SK-N-SH treated with all-trans-retinoic acid at 6 μM for 48 hours (cell line): Measurements from ENCODE around the gene IZUMO2.

Experiments used
- ATAC-seq: fragments of 200-7000 bp; cut with Tn5 transposase; 3 replicates; pipeline ENCODE4 v1.9.1; 2020; ENCODE audit warnings: mild to moderate bottlenecking, moderate library complexity
- ARNTL ChIP-seq: fragments of 450-650 bp; formaldehyde crosslinking; IDR thresholded peaks from 2 replicates; pipeline ENCODE4 v1.5.0; 2020; ENCODE audit warnings: low read depth, mild to moderate bottlenecking, moderate library complexity, borderline replicate concordance
- BACH2 ChIP-seq: fragments of 250-450 bp; sonication (Bioruptor Pico); IDR thresholded peaks from 2 replicates; pipeline ENCODE4 v1.9.0; 2021; ENCODE audit warnings: mild to moderate bottlenecking, borderline replicate concordance
- CSDC2 ChIP-seq: fragments of 250-450 bp; sonication (Bioruptor Pico); IDR thresholded peaks from 2 replicates; pipeline ENCODE4 v1.5.0; 2020; ENCODE audit warnings: mild to moderate bottlenecking, moderate library complexity
- ESRRG ChIP-seq: fragments of 250-450 bp; sonication (Bioruptor Pico); IDR thresholded peaks from 2 replicates; pipeline ENCODE4 v1.6.1; 2021; ENCODE audit warnings: mild to moderate bottlenecking
- ISL1 ChIP-seq: fragments of 250-450 bp; sonication (Bioruptor Pico); IDR thresholded peaks from 2 replicates; pipeline ENCODE4 v2.1.2; 2022; ENCODE audit warnings: mild to moderate bottlenecking, moderate library complexity
- OSR1 ChIP-seq: fragments of 250-450 bp; sonication (Bioruptor Pico); IDR thresholded peaks from 2 replicates; pipeline ENCODE4 v1.8.0; 2022; ENCODE audit warnings: moderate library complexity, mild to moderate bottlenecking, inconsistent platforms
- PPARA ChIP-seq: fragments of 250-450 bp; sonication (Bioruptor Pico); IDR thresholded peaks from 2 replicates; pipeline ENCODE4 v1.5.0; 2020; ENCODE audit warnings: mild to moderate bottlenecking, borderline replicate concordance
- RARB ChIP-seq: fragments of 250-450 bp; sonication (Bioruptor Pico); IDR thresholded peaks from 2 replicates; pipeline ENCODE4 v1.8.0; 2021; ENCODE audit warnings: mild to moderate bottlenecking, moderate library complexity
- SNAI2 ChIP-seq: fragments of 250-450 bp; sonication (Bioruptor Pico); IDR thresholded peaks from 2 replicates; pipeline ENCODE4 v1.5.0; 2020; ENCODE audit warnings: mild to moderate bottlenecking, moderate library complexity
- TCF4 ChIP-seq: fragments of 250-450 bp; sonication (Bioruptor Pico); IDR thresholded peaks from 2 replicates; pipeline ENCODE4 v1.8.0; 2021; ENCODE audit warnings: mild to moderate bottlenecking, moderate library complexity, borderline replicate concordance
- TOX ChIP-seq: fragments of 250-450 bp; sonication (Bioruptor Pico); IDR thresholded peaks from 2 replicates; pipeline ENCODE4 v1.8.0; 2021; ENCODE audit warnings: mild to moderate bottlenecking, moderate library complexity, borderline replicate concordance
- ZC3H10 ChIP-seq: fragments of 250-450 bp; sonication (Bioruptor Pico); IDR thresholded peaks from 2 replicates; pipeline ENCODE4 v1.5.1; 2021; ENCODE audit warnings: mild to moderate bottlenecking, moderate library complexity
- ZFP3 ChIP-seq: fragments of 250-450 bp; sonication (Bioruptor Pico); IDR thresholded peaks from 2 replicates; pipeline ENCODE4 v1.5.0; 2020; ENCODE audit warnings: mild to moderate bottlenecking, moderate library complexity
- ZFP30 ChIP-seq: fragments of 450-650 bp; formaldehyde crosslinking; IDR thresholded peaks from 2 replicates; pipeline ENCODE4 v1.5.0; 2022; ENCODE audit warnings: mild to moderate bottlenecking, moderate library complexity
- ZNF565 ChIP-seq: fragments of 450-650 bp; formaldehyde crosslinking; conservative IDR thresholded peaks from 2 replicates; pipeline ENCODE4 v1.5.0; 2020; ENCODE audit warnings: low read depth, mild to moderate bottlenecking, moderate library complexity
- ZNF70 ChIP-seq: fragments of 450-650 bp; formaldehyde crosslinking; IDR thresholded peaks from 2 replicates; pipeline ENCODE4 v1.5.0; 2020; ENCODE audit warnings: mild to moderate bottlenecking, moderate library complexity
- ZNF8 ChIP-seq: fragments of 450-650 bp; formaldehyde crosslinking; IDR thresholded peaks from 2 replicates; pipeline ENCODE4 v1.5.0; 2020; ENCODE audit warnings: mild to moderate bottlenecking, moderate library complexity
- TF ChIP-seq, protein P1 (sequence below): fragments of 250-450 bp; sonication (Bioruptor Pico); IDR thresholded peaks from 2 replicates; pipeline ENCODE4 v1.5.1; 2020; ENCODE audit warnings: low read depth, mild to moderate bottlenecking, moderate library complexity
- TF ChIP-seq, protein P2 (sequence below): fragments of 250-450 bp; sonication (Bioruptor Pico); IDR thresholded peaks from 2 replicates; pipeline ENCODE4 v1.8.0; 2021; ENCODE audit warnings: low read depth, mild to moderate bottlenecking, moderate library complexity, borderline replicate concordance
- TF ChIP-seq, protein P3 (sequence below): fragments of 250-450 bp; sonication (Bioruptor Pico); IDR thresholded peaks from 2 replicates; pipeline ENCODE4 v1.5.1; 2021; ENCODE audit warnings: mild to moderate bottlenecking, moderate library complexity
- TF ChIP-seq, protein P4 (sequence below): fragments of 250-450 bp; sonication (Bioruptor Pico); IDR thresholded peaks from 2 replicates; pipeline ENCODE4 v1.5.0; 2020; ENCODE audit warnings: mild to moderate bottlenecking, moderate library complexity

The IZUMO2 gene

DNA sequence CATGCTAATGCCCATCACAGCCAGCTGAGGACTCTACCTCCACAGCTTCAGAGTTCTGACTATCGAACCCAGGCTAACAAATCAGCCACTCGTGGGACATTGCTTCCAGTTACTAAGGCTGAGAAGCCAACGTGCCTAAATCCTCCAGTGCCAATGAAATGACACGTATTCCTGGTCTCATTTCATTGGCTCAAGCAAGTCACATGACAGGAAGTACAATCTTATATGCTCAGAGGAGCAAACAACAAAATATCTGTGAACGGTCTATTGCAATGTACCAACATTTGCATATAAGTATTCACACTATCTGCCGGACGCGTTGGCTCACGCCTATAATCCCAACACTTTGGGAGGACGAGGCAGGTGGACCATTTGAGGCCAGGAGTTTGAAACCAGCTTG is 12.8 kb upstream of the IZUMO2 start:
- no peak for ATAC-seq

DNA sequence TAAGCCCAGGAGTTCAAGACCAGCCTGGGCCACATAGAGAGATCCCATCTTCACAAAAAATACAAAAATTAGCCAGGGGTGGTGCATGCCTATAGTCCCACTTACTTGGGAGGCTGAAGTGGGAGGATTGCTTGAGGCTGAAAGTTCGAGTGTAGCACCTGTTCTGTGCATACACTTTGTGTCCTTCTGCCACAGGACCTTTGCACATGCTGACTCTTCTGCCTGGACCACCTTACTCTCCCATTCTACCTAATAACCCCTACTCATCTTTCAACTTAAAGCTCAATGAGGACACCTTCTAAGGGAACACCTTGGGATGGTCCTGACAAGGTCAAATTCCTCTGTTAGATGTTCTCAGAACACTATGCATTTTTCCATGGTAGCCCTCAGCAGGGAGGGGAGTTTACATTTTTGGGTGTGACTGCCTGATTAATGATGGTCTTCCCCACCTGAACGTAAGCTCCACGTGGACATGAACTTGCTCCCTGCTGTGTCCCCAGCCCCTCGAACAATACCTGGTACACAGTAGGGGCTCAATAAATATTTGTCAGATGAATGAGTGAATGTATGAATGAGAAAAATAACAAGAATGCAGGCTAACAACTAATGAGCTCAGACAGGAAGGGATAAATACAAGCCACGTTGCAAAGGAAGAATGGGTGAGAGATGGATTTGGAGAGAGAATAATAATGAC is 11.2 kb upstream of the IZUMO2 start:
- TF ChIP-seq ESRRG (no peak), ZNF70 (CRISPR knock-in tag) (no peak), CSDC2 (CRISPR knock-in tag) (no peak), TOX (CRISPR knock-in tag) (no peak), ARNTL (no peak)
- TF ChIP-seq, protein P1, sequence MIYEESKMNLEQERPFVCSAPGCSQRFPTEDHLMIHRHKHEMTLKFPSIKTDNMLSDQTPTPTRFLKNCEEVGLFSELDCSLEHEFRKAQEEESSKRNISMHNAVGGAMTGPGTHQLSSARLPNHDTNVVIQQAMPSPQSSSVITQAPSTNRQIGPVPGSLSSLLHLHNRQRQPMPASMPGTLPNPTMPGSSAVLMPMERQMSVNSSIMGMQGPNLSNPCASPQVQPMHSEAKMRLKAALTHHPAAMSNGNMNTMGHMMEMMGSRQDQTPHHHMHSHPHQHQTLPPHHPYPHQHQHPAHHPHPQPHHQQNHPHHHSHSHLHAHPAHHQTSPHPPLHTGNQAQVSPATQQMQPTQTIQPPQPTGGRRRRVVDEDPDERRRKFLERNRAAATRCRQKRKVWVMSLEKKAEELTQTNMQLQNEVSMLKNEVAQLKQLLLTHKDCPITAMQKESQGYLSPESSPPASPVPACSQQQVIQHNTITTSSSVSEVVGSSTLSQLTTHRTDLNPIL = no peak
- TF ChIP-seq, protein P2, sequence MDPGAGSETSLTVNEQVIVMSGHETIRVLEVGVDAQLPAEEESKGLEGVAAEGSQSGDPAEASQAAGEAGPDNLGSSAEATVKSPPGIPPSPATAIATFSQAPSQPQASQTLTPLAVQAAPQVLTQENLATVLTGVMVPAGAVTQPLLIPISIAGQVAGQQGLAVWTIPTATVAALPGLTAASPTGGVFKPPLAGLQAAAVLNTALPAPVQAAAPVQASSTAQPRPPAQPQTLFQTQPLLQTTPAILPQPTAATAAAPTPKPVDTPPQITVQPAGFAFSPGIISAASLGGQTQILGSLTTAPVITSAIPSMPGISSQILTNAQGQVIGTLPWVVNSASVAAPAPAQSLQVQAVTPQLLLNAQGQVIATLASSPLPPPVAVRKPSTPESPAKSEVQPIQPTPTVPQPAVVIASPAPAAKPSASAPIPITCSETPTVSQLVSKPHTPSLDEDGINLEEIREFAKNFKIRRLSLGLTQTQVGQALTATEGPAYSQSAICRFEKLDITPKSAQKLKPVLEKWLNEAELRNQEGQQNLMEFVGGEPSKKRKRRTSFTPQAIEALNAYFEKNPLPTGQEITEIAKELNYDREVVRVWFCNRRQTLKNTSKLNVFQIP (CRISPR knock-in tag) = no peak
- TF ChIP-seq, all 23 proteins: peak for 0
- no peak for ATAC-seq

More for the DNA sequence above, 12.8 kb upstream of the IZUMO2 start:
- TF ChIP-seq SNAI2 (CRISPR knock-in tag) (no peak), ZFP30 (no peak), PPARA (no peak), ZNF565 (CRISPR knock-in tag) (no peak), BACH2 (CRISPR knock-in tag) (no peak), ZFP3 (no peak), ARNTL (no peak), RARB (CRISPR knock-in tag) (no peak), ZNF8 (CRISPR knock-in tag) (no peak), TCF4 (CRISPR knock-in tag) (no peak), CSDC2 (CRISPR knock-in tag) (no peak), ISL1 (no peak), ZNF70 (CRISPR knock-in tag) (no peak), ZC3H10 (no peak), TOX (CRISPR knock-in tag) (no peak), ESRRG (no peak), OSR1 (CRISPR knock-in tag) (no peak)
- TF ChIP-seq, protein P1 = no peak
- TF ChIP-seq, protein P2 (CRISPR knock-in tag) = no peak
- TF ChIP-seq, protein P3, sequence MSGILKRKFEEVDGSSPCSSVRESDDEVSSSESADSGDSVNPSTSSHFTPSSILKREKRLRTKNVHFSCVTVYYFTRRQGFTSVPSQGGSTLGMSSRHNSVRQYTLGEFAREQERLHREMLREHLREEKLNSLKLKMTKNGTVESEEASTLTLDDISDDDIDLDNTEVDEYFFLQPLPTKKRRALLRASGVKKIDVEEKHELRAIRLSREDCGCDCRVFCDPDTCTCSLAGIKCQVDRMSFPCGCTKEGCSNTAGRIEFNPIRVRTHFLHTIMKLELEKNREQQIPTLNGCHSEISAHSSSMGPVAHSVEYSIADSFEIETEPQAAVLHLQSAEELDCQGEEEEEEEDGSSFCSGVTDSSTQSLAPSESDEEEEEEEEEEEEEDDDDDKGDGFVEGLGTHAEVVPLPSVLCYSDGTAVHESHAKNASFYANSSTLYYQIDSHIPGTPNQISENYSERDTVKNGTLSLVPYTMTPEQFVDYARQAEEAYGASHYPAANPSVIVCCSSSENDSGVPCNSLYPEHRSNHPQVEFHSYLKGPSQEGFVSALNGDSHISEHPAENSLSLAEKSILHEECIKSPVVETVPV = no peak

DNA sequence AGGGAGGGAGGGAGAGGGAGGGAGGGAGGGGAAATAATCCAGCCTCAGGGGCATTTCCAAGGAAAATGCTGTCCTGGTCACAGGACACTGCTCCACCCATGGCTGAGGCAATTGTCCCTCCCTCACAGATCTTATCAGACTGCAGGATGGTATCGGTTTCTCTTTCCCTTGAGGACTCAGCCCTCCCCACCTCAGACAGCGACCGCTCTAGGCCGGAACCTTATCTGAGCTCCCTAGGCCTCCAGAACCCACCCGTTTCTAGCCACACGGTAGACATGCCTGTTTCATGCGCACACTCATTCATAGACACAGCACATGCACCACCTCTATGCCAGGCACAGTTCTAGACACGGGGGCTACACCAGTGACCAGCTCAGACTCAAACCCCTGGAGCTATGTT is 10.0 kb upstream of the IZUMO2 start:
- ATAC-seq = no peak
- TF ChIP-seq ZNF70 (CRISPR knock-in tag) (no peak), TCF4 (CRISPR knock-in tag) (no peak), ZFP3 (no peak), SNAI2 (CRISPR knock-in tag) (no peak), OSR1 (CRISPR knock-in tag) (no peak), ARNTL (no peak), CSDC2 (CRISPR knock-in tag) (no peak), ZFP30 (no peak), RARB (CRISPR knock-in tag) (no peak)
- TF ChIP-seq, protein P3 = no peak
- TF ChIP-seq, protein P4, sequence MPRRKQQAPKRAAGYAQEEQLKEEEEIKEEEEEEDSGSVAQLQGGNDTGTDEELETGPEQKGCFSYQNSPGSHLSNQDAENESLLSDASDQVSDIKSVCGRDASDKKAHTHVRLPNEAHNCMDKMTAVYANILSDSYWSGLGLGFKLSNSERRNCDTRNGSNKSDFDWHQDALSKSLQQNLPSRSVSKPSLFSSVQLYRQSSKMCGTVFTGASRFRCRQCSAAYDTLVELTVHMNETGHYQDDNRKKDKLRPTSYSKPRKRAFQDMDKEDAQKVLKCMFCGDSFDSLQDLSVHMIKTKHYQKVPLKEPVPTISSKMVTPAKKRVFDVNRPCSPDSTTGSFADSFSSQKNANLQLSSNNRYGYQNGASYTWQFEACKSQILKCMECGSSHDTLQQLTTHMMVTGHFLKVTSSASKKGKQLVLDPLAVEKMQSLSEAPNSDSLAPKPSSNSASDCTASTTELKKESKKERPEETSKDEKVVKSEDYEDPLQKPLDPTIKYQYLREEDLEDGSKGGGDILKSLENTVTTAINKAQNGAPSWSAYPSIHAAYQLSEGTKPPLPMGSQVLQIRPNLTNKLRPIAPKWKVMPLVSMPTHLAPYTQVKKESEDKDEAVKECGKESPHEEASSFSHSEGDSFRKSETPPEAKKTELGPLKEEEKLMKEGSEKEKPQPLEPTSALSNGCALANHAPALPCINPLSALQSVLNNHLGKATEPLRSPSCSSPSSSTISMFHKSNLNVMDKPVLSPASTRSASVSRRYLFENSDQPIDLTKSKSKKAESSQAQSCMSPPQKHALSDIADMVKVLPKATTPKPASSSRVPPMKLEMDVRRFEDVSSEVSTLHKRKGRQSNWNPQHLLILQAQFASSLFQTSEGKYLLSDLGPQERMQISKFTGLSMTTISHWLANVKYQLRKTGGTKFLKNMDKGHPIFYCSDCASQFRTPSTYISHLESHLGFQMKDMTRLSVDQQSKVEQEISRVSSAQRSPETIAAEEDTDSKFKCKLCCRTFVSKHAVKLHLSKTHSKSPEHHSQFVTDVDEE (CRISPR knock-in tag) = no peak
- TF ChIP-seq, protein P2 (CRISPR knock-in tag) = no peak
